IMR-90 (cell line): ENCODE data around the gene P2RY2. TPM values are rescaled to one million over a fixed set of nuclear protein-coding genes. Genes with fewer than 3 reads are reported as not detected.

Experiments
- ATAC-seq: fragments of 200-7000 bp; cut with Tn5 transposase; 2 replicates; pipeline ENCODE4 v1.9.1; 2020; ENCODE audit warnings: low read depth, mild to moderate bottlenecking, moderate library complexity
- BruUV-seq: library from RNA; stranded (reverse); fragments of 400-500 nt; replicated peaks from 2 replicates; lab custom pipeline; 2021; lab: Mats Ljungman, UMichigan
- CTCF ChIA-PET: fragments of 300-600 bp; formaldehyde crosslinking; extraction: SDS; loops from one replicate; lab custom pipeline; 2021; ENCODE audit warnings: antibody characterized with exemption; lab: Yijun Ruan, JAX
- POLR2A ChIA-PET: fragments of 300-600 bp; sonication (Branson Sonifier 250); formaldehyde crosslinking; loops from one replicate; lab custom pipeline; 2022; ENCODE audit warnings: antibody characterized with exemption; ENCODE audit not compliant: unreplicated experiment; lab: Charles Lee
- DNase-seq: peaks from one replicate; pipeline ENCODE4 v3.0.0; 2013
- H2AFZ ChIP-seq: replicated peaks from 2 replicates; pipeline ENCODE3; 2013; ENCODE audit warnings: low read length, mild to moderate bottlenecking; ENCODE audit not compliant: poor library complexity
- H2AK5ac ChIP-seq: 2 replicates; pipeline ENCODE4 v1.6.1; 2013; ENCODE audit warnings: low read depth, low read length, inconsistent platforms
- H2AK9ac ChIP-seq: replicated peaks from 2 replicates; pipeline ENCODE3; 2013; ENCODE audit warnings: mild to moderate bottlenecking, low read depth, low read length, moderate library complexity; ENCODE audit not compliant: poor library complexity
- H2BK120ac ChIP-seq: 2 replicates; pipeline ENCODE4 v1.6.1; 2013; ENCODE audit warnings: low read depth, low read length, inconsistent platforms
- H2BK15ac ChIP-seq: 3 replicates; pipeline ENCODE4 v1.6.1; 2013; ENCODE audit warnings: low read depth, low read length, inconsistent platforms
- H2BK20ac ChIP-seq: 2 replicates; pipeline ENCODE4 v1.6.1; 2013; ENCODE audit warnings: low read depth, mild to moderate bottlenecking, inconsistent platforms, low read length, moderate library complexity
- H2BK5ac ChIP-seq: 2 replicates; pipeline ENCODE4 v1.6.1; 2013; ENCODE audit warnings: mild to moderate bottlenecking, low read depth, low read length, inconsistent platforms; ENCODE audit not compliant: poor library complexity, severe bottlenecking
- H3K14ac ChIP-seq: replicated peaks from 2 replicates; pipeline ENCODE4 v1.6.1; 2013; ENCODE audit warnings: low read depth, low read length, inconsistent platforms
- H3K18ac ChIP-seq: 2 replicates; pipeline ENCODE4 v1.6.1; 2013; ENCODE audit warnings: low read depth, low read length, control low read depth
- H3K23ac ChIP-seq: 2 replicates; pipeline ENCODE4 v1.6.1; 2013; ENCODE audit warnings: low read depth, low read length, inconsistent platforms
- H3K27ac ChIP-seq: 2 replicates; pipeline ENCODE4 v1.5.1; 2013; ENCODE audit warnings: mild to moderate bottlenecking, control low read depth, low read length; ENCODE audit not compliant: insufficient read depth
- H3K27me3 ChIP-seq: 2 replicates; pipeline ENCODE4 v1.6.1; 2013; ENCODE audit warnings: low read length; ENCODE audit not compliant: control insufficient read depth, insufficient read depth
- H3K36me3 ChIP-seq: 2 replicates; pipeline ENCODE4 v1.6.1; 2013; ENCODE audit warnings: low read length, mixed read lengths; ENCODE audit not compliant: control insufficient read depth, insufficient read depth
- H3K4ac ChIP-seq: 2 replicates; pipeline ENCODE4 v1.6.1; 2013; ENCODE audit warnings: low read depth, low read length, inconsistent platforms
- H3K4me1 ChIP-seq: 2 replicates; pipeline ENCODE4 v1.6.1; 2013; ENCODE audit warnings: low read length, mixed read lengths; ENCODE audit not compliant: control insufficient read depth, insufficient read depth
- H3K4me2 ChIP-seq: 2 replicates; pipeline ENCODE4 v1.6.1; 2013; ENCODE audit warnings: low read depth, mild to moderate bottlenecking, control low read depth, low read length, moderate library complexity
- H3K4me3 ChIP-seq: 2 replicates; pipeline ENCODE4 v1.5.1; 2013; ENCODE audit warnings: low read depth, mild to moderate bottlenecking, control low read depth, low read length, moderate library complexity; ENCODE audit not compliant: insufficient read depth
- H3K56ac ChIP-seq: 2 replicates; pipeline ENCODE4 v1.6.1; 2013; ENCODE audit warnings: low read length, inconsistent platforms; ENCODE audit not compliant: insufficient read depth; ENCODE audit errors: extremely low read depth
- H3K79me1 ChIP-seq, 2 experiments: 2 replicates each; pipeline ENCODE4 v1.6.1; 2013; ENCODE audit warnings: low read length in 2 of 2, inconsistent platforms in 1 of 2, low read depth in 1 of 2
- H3K9ac ChIP-seq: 2 replicates; pipeline ENCODE4 v1.6.1; 2013; ENCODE audit warnings: low read depth, low read length, control low read depth
- H3K9me1 ChIP-seq: 2 replicates; pipeline ENCODE4 v1.6.1; 2013; ENCODE audit warnings: low read length, inconsistent platforms; ENCODE audit not compliant: insufficient read depth
- H3K9me3 ChIP-seq: 2 replicates; pipeline ENCODE4 v1.6.1; 2013; ENCODE audit warnings: low read length; ENCODE audit not compliant: control insufficient read depth, insufficient read depth
- H4K20me1 ChIP-seq: 2 replicates; pipeline ENCODE4 v1.6.1; 2013; ENCODE audit warnings: low read length, inconsistent platforms; ENCODE audit not compliant: insufficient read depth
- H4K5ac ChIP-seq: 2 replicates; pipeline ENCODE4 v1.6.1; 2013; ENCODE audit warnings: mild to moderate bottlenecking, low read depth, low read length, control low read depth
- H4K8ac ChIP-seq, 2 experiments: 2 replicates each; pipeline ENCODE4 v1.6.1; 2013; ENCODE audit warnings: low read depth in 2 of 2, low read length in 2 of 2, control low read depth in 1 of 2, inconsistent platforms in 1 of 2
- H4K91ac ChIP-seq: 2 replicates; pipeline ENCODE4 v1.6.1; 2013; ENCODE audit warnings: low read depth, low read length, inconsistent platforms; ENCODE audit not compliant: insufficient read depth
- BHLHE40 ChIP-seq: fragments of 150-350 bp; IDR thresholded peaks from 2 replicates; pipeline ENCODE4 v1.6.1; 2016; ENCODE audit warnings: mild to moderate bottlenecking, low read depth, low read length
- CEBPB ChIP-seq: IDR thresholded peaks from 2 replicates; pipeline ENCODE4 v1.6.1; 2012; ENCODE audit warnings: low read depth, low read length, improper control_type of control experiment
- CHD1 ChIP-seq: IDR thresholded peaks from 2 replicates; pipeline ENCODE4 v1.6.1; 2012; ENCODE audit warnings: low read depth, low read length, improper control_type of control experiment
- FOS ChIP-seq: fragments of 150-350 bp; IDR thresholded peaks from 2 replicates; pipeline ENCODE4 v1.6.1; 2016; ENCODE audit warnings: low read depth, low read length
- MAFK ChIP-seq: IDR thresholded peaks from 2 replicates; pipeline ENCODE4 v1.6.1; 2012; ENCODE audit warnings: low read depth, low read length, improper control_type of control experiment
- MAZ ChIP-seq: IDR thresholded peaks from 2 replicates; pipeline ENCODE4 v1.6.1; 2012; ENCODE audit warnings: low read depth, mild to moderate bottlenecking, low read length, improper control_type of control experiment, moderate library complexity, borderline replicate concordance
- MXI1 ChIP-seq: IDR thresholded peaks from 2 replicates; pipeline ENCODE4 v1.6.1; 2012; ENCODE audit warnings: low read depth, mild to moderate bottlenecking, low read length, moderate library complexity, borderline replicate concordance
- NFE2L2 ChIP-seq: fragments of 150-350 bp; IDR thresholded peaks from 2 replicates; pipeline ENCODE4 v1.6.1; 2016; ENCODE audit warnings: low read depth, mild to moderate bottlenecking, low read length
- RCOR1 ChIP-seq: IDR thresholded peaks from 2 replicates; pipeline ENCODE4 v1.6.1; 2012; ENCODE audit warnings: mild to moderate bottlenecking, low read length, improper control_type of control experiment; ENCODE audit not compliant: insufficient replicate concordance
- RFX5 ChIP-seq: IDR thresholded peaks from 2 replicates; pipeline ENCODE4 v1.8.0; 2012; ENCODE audit warnings: low read depth, mild to moderate bottlenecking, low read length, moderate library complexity
- SMC3 ChIP-seq: fragments of 150-350 bp; IDR thresholded peaks from 2 replicates; pipeline ENCODE4 v1.6.1; 2016; ENCODE audit warnings: low read depth, mild to moderate bottlenecking, antibody characterized with exemption, low read length, moderate library complexity
- WGBS, 2 experiments: methylation state at CpG; one replicate each; pipeline versions ENCODE4 v1.1.5 to v1.1.7; 2013; ENCODE audit warnings: missing lambda C conversion rate in 2 of 2; ENCODE audit not compliant: insufficient read length in 1 of 2; ENCODE audit errors: extremely low coverage in 2 of 2; 5-methylcytosine and 5-hydroxymethylcytosine counted together
- dilution Hi-C: fragments of 300-500 bp; cut with HindIII; formaldehyde crosslinking; loops from one replicate; pipeline ENCODE4 v1.14.3; 2018; ENCODE audit warnings: low sequenced_read_pairs; ENCODE audit not compliant: unreplicated experiment
- in situ Hi-C: fragments of 300-500 bp; cut with MboI; formaldehyde crosslinking; loops from 3 replicates; pipeline ENCODE4 v1.14.3; 2019; ENCODE audit warnings: low sequenced_read_pairs, inconsistent platforms, mixed read lengths
- intact Hi-C: fragments of 100-400 bp; cut with micrococcal nuclease; formaldehyde crosslinking; loops from 2 replicates; pipeline ENCODE4 v1.10.0; 2022
- polyA plus RNA-seq, 3 experiments: library from polyadenylated mRNA; depleted of rRNA; stranded (reverse); fragments of >200 nt; gene quantifications; 2 replicates each; pipeline ENCODE4 v1.2.3, GENCODE V29; 2012; ENCODE audit warnings: low replicate concordance in 1 of 3
- total RNA-seq: library from RNA; depleted of rRNA; stranded (reverse); fragments of >200 nt; gene quantifications from 2 replicates; pipeline ENCODE4 v1.2.3, GENCODE V29; 2012
- TF ChIP-seq, protein P1 (sequence below): conservative IDR thresholded peaks from 2 replicates; pipeline ENCODE4 v1.5.1; 2012; ENCODE audit warnings: mild to moderate bottlenecking, low read depth, low read length, improper control_type of control experiment
- TF ChIP-seq, protein P2 (sequence below): fragments of 150-350 bp; IDR thresholded peaks from 2 replicates; pipeline ENCODE4 v1.6.1; 2016; ENCODE audit warnings: low read depth, mild to moderate bottlenecking, low read length, moderate library complexity, borderline replicate concordance

Gene P2RY2
- total and polyA plus RNA-seq, 2 of the 4 experiments (the other 2 are of a cell fraction), result not detected

DNA sequence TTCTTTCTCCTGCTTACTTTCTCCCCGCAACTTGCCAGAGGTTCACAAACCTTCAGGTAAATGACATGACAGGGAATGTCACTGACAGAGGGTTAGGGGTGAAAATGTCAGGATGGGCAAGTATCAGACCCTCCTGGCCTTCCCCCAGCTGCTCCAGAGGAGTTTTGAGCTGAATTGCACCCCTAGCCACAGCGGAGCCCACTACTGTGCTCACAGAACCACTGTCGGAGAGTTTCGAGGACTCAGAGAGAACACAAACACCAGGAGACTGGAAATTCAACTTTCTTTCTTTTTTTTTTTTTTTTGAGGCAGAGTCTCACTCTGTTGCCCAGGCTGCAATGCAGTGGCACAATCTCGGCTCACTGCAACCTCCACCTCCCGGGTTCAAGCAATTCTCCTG, 21.5 kb upstream of the P2RY2 start:
- dilution Hi-C loops (no loop called here), in situ Hi-C loops (no loop called here), intact Hi-C loops (no loop called here)
- H3K4me3 ChIP-seq, result no peak overlapping the region
- no peak for ATAC-seq
- H3K27me3 ChIP-seq, result peaks cover 14% of the 10 kb centered on the region; the same call in 1 of the 2 replicates
- no peak overlapping the region for H3K9ac ChIP-seq
- no peak overlapping the region for H2AK9ac ChIP-seq
- no peak overlapping the region for H2AFZ ChIP-seq
- H4K91ac ChIP-seq, result no peak overlapping the region
- no peak overlapping the region for H2BK120ac ChIP-seq
- H3K9me3 ChIP-seq, result no peaks in the 10 kb centered on the region
- TF ChIP-seq FOS, result no peak
- no peak for TF ChIP-seq BHLHE40
- TF ChIP-seq SMC3, result no peak
- TF ChIP-seq MXI1, result no peak
- TF ChIP-seq RFX5, result no peak
- TF ChIP-seq RCOR1, result no peak
- TF ChIP-seq, protein P1, sequence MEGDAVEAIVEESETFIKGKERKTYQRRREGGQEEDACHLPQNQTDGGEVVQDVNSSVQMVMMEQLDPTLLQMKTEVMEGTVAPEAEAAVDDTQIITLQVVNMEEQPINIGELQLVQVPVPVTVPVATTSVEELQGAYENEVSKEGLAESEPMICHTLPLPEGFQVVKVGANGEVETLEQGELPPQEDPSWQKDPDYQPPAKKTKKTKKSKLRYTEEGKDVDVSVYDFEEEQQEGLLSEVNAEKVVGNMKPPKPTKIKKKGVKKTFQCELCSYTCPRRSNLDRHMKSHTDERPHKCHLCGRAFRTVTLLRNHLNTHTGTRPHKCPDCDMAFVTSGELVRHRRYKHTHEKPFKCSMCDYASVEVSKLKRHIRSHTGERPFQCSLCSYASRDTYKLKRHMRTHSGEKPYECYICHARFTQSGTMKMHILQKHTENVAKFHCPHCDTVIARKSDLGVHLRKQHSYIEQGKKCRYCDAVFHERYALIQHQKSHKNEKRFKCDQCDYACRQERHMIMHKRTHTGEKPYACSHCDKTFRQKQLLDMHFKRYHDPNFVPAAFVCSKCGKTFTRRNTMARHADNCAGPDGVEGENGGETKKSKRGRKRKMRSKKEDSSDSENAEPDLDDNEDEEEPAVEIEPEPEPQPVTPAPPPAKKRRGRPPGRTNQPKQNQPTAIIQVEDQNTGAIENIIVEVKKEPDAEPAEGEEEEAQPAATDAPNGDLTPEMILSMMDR, result no peak
- TF ChIP-seq CEBPB, result no peak
- TF ChIP-seq, protein P2, sequence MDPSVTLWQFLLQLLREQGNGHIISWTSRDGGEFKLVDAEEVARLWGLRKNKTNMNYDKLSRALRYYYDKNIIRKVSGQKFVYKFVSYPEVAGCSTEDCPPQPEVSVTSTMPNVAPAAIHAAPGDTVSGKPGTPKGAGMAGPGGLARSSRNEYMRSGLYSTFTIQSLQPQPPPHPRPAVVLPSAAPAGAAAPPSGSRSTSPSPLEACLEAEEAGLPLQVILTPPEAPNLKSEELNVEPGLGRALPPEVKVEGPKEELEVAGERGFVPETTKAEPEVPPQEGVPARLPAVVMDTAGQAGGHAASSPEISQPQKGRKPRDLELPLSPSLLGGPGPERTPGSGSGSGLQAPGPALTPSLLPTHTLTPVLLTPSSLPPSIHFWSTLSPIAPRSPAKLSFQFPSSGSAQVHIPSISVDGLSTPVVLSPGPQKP, result no peak
- no peak for TF ChIP-seq CHD1
- no peak for TF ChIP-seq NFE2L2
- no peak for TF ChIP-seq MAZ
- no peak for TF ChIP-seq MAFK
- no peak for DNase-seq
- no peak overlapping the region for H2BK15ac ChIP-seq
- H3K36me3 ChIP-seq, result no peaks in the 10 kb centered on the region
- no peak overlapping the region for H2BK5ac ChIP-seq
- H3K18ac ChIP-seq, result no peak overlapping the region
- ChIA-PET CTCF (no interaction called here), POLR2A (no interaction called here)
- no peak overlapping the region for H4K8ac ChIP-seq
- 80% methylated on average over 1 of the region's 6 CpGs; no CpG with 5 or more reads in 1 of the 2 experiments for WGBS, 2 experiments
- no peaks in the 10 kb centered on the region for H3K79me1 ChIP-seq
- H4K5ac ChIP-seq, result no peak overlapping the region
- H3K23ac ChIP-seq, result no peak overlapping the region
- BruUV-seq, result no TSS peak
- no peaks in the 10 kb centered on the region; the same call in 1 of the 2 replicates for H3K9me1 ChIP-seq
- no peaks in the 10 kb centered on the region for H4K20me1 ChIP-seq
- no peak overlapping the region for H2AK5ac ChIP-seq
- no peak overlapping the region for H3K4me2 ChIP-seq
- H3K4me1 ChIP-seq, result no peaks in the 10 kb centered on the region
- no peak overlapping the region for H3K14ac ChIP-seq
- no peak overlapping the region for H2BK20ac ChIP-seq
- H3K4ac ChIP-seq, result no peak overlapping the region
- no peak overlapping the region for H3K27ac ChIP-seq
- H3K56ac ChIP-seq, result no peak overlapping the region
